GM21390 (cell line): Measurements from ENCODE around the gene OR6C3.
"Not testable (repeated sequence)": the region's sequence is repeated elsewhere in the genome, so short reads cannot be mapped to it uniquely, and the experiment has no call there.

Experiments
- ATAC-seq: cut with Tn5 transposase; IDR thresholded peaks from one replicate; pipeline ENCODE4 v1.9.1; 2021; ENCODE audit not compliant: unreplicated experiment

Gene OR6C3

GRCh38 chr12:55330446-55330845 is at the start of gene OR6C3:
TSS of gene OR6C3 (plus strand) at chr12:55330746. CDS start at chr12:55331701, 955 bp downstream.
- no peak for ATAC-seq

- no peak for ATAC-seq
Measured at GRCh38 chr12:55280991-55281390, 49.6 kb upstream of the OR6C3 start.

GRCh38 chr12:55289999-55290398 is 40.5 kb upstream of the OR6C3 start:
- ATAC-seq, result no peak

- ATAC-seq, result no peak
Measured at GRCh38 chr12:55296469-55296868, 34.1 kb upstream of the OR6C3 start, which contains the start of gene OR6C6. TSS of gene OR6C6 (minus strand) at chr12:55296569. CDS start at chr12:55295232, 1,337 bp downstream.

- ATAC-seq, result no peak
Measured at GRCh38 chr12:55314043-55314442, 16.5 kb upstream of the OR6C3 start, which contains the start of gene OR6C1. TSS of gene OR6C1 (plus strand) at chr12:55314343. CDS start at chr12:55320600, 6,257 bp downstream.

GRCh38 chr12:55320201-55320600 is 10.3 kb upstream of the OR6C3 start:
- no peak for ATAC-seq

- ATAC-seq, result not testable (repeated sequence)
Measured at GRCh38 chr12:55325801-55326200, 4.7 kb upstream of the OR6C3 start.

GRCh38 chr12:55336002-55336401 is 5.5 kb downstream of the OR6C3 start:
- no peak for ATAC-seq

GRCh38 chr12:55355338-55355737 is 24.8 kb downstream of the OR6C3 start:
- ATAC-seq, result not testable (repeated sequence)

GRCh38 chr12:55362675-55363074 is 32.1 kb downstream of the OR6C3 start, which contains the start of gene OR6C75:
TSS of gene OR6C75 (plus strand) at chr12:55362975. CDS start at chr12:55365111, 2,136 bp downstream.
- no peak for ATAC-seq

GRCh38 chr12:55365086-55365485 is 34.5 kb downstream of the OR6C3 start:
- no peak for ATAC-seq

GRCh38 chr12:55372521-55372920 is 42.0 kb downstream of the OR6C3 start:
- ATAC-seq, result no peak
